ENCODE measurements around the gene PMPCB. TPM values are rescaled to one million over a fixed set of nuclear protein-coding genes. Genes with fewer than 3 reads are reported as not detected.
A peak's percentile ranks its signal among the peaks of the same experiment; 100 is the strongest.

Gene PMPCB
- total and polyA plus RNA-seq, 8 donors = 20.6 to 84.4 (median 52.1) TPM

DNA sequence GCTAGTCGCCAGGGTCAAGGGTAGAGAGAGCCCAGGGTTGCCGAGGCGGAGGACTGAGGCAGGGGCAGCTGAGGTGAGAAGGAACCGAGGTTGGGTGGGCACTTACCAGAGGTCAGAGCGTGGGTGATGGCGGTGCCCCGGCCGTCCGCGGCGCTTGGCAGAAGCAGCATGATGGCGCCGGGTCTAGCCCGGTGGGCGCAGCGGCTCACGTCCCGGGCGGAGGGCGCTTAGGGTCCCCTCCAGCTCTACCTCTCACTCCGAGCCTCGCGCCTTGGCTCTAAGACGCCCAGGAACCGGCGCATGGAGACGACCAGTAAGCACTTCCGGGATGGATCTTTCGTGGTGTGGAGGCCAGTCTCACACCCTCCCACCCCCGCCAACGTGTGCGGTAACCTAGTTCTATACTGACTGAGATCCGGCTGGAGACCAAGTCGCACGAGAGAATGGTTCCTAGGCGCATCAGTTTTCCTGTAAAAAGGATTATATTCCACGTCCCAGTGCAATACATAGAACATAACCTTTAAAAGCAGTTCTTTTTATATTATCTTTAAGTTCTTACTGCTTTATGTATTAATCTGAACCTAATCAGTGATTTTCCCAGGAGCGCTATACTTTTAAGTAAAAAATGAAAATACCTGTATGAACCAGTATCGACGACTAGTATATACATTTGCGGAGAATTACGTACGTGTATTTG is 47.4 kb downstream of the PMPCB start, which contains the start of gene DNAJC2:
TSS of gene DNAJC2 (minus strand) at position 315 of the 697 bp plus-strand sequence. CDS start at position 170, 145 bp downstream.
- WGBS, 5 donors = 5 to 16% (median 8%) methylated on average over 19 to 43 of the region's 43 CpGs
- Histone ChIP-seq H3K27ac (peak within 1 kb of the TSS; percentile 78 to 92 (median 86)), H3K4me3 (peak within 1 kb of the TSS; percentile 80 to 95 (median 84)), H3K36me3 (peaks cover 6 to 25% (median 23%) of the 10 kb centered on the region in 4 donors), H3K4me1 (peaks cover 27 to 74% (median 53%) of the 10 kb centered on the region in 4 donors), H3K9me3 (no peaks in the 10 kb centered on the region), H3K27me3 (no peaks in the 10 kb centered on the region)
- intact Hi-C loops (cut with DNase I; ENCODE audit: low total_unique reads) = no loop called here
- peak; percentile 77 to 92 (median 90) for TF ChIP-seq POLR2AphosphoS5 (IDR thresholded peaks at IDR 0.05)
- TF ChIP-seq, protein P1, sequence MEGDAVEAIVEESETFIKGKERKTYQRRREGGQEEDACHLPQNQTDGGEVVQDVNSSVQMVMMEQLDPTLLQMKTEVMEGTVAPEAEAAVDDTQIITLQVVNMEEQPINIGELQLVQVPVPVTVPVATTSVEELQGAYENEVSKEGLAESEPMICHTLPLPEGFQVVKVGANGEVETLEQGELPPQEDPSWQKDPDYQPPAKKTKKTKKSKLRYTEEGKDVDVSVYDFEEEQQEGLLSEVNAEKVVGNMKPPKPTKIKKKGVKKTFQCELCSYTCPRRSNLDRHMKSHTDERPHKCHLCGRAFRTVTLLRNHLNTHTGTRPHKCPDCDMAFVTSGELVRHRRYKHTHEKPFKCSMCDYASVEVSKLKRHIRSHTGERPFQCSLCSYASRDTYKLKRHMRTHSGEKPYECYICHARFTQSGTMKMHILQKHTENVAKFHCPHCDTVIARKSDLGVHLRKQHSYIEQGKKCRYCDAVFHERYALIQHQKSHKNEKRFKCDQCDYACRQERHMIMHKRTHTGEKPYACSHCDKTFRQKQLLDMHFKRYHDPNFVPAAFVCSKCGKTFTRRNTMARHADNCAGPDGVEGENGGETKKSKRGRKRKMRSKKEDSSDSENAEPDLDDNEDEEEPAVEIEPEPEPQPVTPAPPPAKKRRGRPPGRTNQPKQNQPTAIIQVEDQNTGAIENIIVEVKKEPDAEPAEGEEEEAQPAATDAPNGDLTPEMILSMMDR (IDR thresholded peaks at IDR 0.05) = no peak
- TF ChIP-seq POLR2A (IDR thresholded peaks at IDR 0.05) = peak in 2 of 4 donors; percentile 13 to 55
- TF ChIP-seq EP300 (IDR thresholded peaks at IDR 0.05) = no peak
- peak; percentile 85 to 97 for DNase-seq

DNA sequence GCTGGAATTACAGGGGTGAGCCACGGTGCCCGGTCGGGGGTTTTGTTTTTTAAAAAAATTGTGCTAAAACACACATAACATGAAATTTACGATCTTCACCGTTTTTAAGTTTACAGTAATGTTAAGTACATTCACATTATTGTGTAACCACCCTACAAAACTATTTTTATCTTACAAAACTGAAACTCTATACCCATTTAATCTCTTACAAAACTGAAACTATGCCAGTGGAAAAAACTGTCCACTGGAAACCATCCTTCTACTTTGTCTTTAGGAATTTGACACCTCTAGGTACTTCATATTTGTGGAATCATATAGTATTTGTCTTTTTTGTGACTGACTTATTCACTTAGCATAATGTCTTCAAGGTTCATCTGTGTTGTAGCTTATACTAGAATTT is 49.2 kb downstream of the PMPCB start:
- 88 to 97% (median 92%) methylated on average over 5 of the region's 5 CpGs for WGBS, 5 donors
- no peak overlapping the region for H3K27ac ChIP-seq
- TF ChIP-seq EP300 (IDR thresholded peaks at IDR 0.05) = no peak
- no peak for TF ChIP-seq POLR2AphosphoS5 (IDR thresholded peaks at IDR 0.05)
- no peak for TF ChIP-seq POLR2A (IDR thresholded peaks at IDR 0.05)
- TF ChIP-seq, protein P1 (IDR thresholded peaks at IDR 0.05) = no peak
- H3K36me3 ChIP-seq = peaks cover 0 to 11% (median 5%) of the 10 kb centered on the region in 4 donors
- no peaks in the 10 kb centered on the region for H3K27me3 ChIP-seq
- H3K4me1 ChIP-seq = peaks cover 34 to 81% (median 66%) of the 10 kb centered on the region in 4 donors
- no peak overlapping the region for H3K4me3 ChIP-seq
- DNase-seq = no peak
- no peaks in the 10 kb centered on the region for H3K9me3 ChIP-seq
- intact Hi-C loops (cut with DNase I; ENCODE audit: low total_unique reads) = no loop called here

DNA sequence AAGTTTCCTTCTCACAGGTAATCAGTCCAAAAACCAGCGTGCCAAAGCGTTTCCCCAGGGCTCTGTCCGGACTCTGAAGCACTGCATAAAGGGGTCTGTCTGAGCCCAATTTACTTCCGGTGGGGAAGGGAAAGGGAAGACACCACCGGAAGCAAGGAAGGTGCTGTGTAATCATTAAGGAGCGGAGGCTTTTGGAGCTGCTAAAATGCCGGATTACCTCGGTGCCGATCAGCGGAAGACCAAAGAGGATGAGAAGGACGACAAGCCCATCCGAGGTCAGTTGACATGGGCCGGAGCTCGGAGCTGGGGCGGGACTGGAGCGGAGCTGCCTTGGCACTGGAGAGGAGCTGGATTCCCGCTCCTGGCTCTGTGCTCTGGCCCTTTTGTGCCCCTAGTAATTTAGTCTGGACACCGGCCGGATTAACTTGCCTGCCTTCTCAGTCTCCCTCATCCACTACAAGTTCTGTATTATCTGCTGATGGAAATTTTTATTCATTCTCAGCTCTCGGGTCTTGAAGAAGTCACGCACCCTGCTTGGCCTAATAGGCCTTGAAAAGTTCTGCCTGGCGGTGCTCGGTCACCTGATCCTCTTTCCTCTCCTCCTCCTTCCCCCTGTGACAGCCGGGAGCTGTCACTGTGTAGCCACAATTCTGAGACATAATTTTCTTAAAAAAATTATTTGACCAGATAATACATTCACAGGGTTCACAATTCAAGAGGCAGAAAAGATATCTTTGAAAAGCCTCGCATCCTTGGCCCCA is 50.5 kb downstream of the PMPCB start, which contains the start of gene PSMC2:
TSS of gene PSMC2 (plus strand) at position 137 of the 761 bp plus-strand sequence. CDS start at position 206, 69 bp downstream.
- TF ChIP-seq POLR2AphosphoS5 (IDR thresholded peaks at IDR 0.05) (peak; percentile 43 to 81 (median 59)), POLR2A (IDR thresholded peaks at IDR 0.05) (peak in 1 of 4 donors; percentile 13), EP300 (IDR thresholded peaks at IDR 0.05) (no peak)
- TF ChIP-seq, protein P1 (IDR thresholded peaks at IDR 0.05) = no peak
- H3K36me3 ChIP-seq = peaks cover 0 to 12% (median 4%) of the 10 kb centered on the region in 4 donors
- H3K9me3 ChIP-seq = no peaks in the 10 kb centered on the region
- peak within 1 kb of the TSS; percentile 72 to 93 (median 90) for H3K4me3 ChIP-seq
- no peaks in the 10 kb centered on the region for H3K27me3 ChIP-seq
- DNase-seq = peak; percentile 84 to 96
- peaks cover 34 to 80% (median 64%) of the 10 kb centered on the region in 4 donors for H3K4me1 ChIP-seq
- intact Hi-C loops (cut with DNase I; ENCODE audit: low total_unique reads) = no loop called here
- peak within 1 kb of the TSS; percentile 87 to 93 (median 90) for H3K27ac ChIP-seq
- 0 to 2% (median 1%) methylated on average over 25 of the region's 25 CpGs for WGBS, 5 donors

DNA sequence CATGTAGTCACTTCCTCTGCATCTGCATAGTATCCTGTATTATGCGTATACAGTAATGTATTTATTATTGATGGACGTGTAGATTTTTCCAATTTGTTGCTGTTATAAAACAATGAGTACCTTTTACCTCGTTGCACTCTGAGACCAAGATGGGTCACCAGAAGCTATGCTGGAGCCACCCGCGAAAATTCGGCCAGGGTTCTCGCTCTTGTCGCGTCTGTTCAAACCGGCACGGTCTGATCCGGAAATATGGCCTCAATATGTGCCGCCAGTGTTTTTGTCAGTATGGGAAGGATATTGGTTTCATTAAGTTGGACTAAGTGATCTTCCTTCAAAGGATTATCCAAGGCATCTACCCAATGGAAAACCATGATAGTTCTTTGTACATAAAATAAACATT is 51.2 kb downstream of the PMPCB start:
- no peak for TF ChIP-seq EP300 (IDR thresholded peaks at IDR 0.05)
- no peaks in the 10 kb centered on the region for H3K9me3 ChIP-seq
- DNase-seq = peak in 1 of 2 donors; percentile 1
- H3K4me1 ChIP-seq = peaks cover 28 to 75% (median 59%) of the 10 kb centered on the region in 4 donors
- 5 to 20% (median 9%) methylated on average over 13 of the region's 13 CpGs for WGBS, 5 donors
- H3K27ac ChIP-seq = peak overlapping the region in 3 of 5 donors; percentile 90 to 92 (median 90)
- H3K4me3 ChIP-seq = peak overlapping the region; percentile 72 to 93 (median 90)
- no peaks in the 10 kb centered on the region for H3K27me3 ChIP-seq
- intact Hi-C loops (cut with DNase I; ENCODE audit: low total_unique reads) = no loop called here
- peaks cover 2 to 18% (median 11%) of the 10 kb centered on the region in 4 donors for H3K36me3 ChIP-seq
